ENCODE measurements around the gene SLC35F6. TPM values are rescaled to one million over a fixed set of nuclear protein-coding genes. Genes with fewer than 3 reads are reported as not detected.
A peak's percentile ranks its signal among the peaks of the same experiment; 100 is the strongest.

Gene SLC35F6
- total RNA-seq, 5 donors from 2014 or later (not counting 1 experiment from before 2014, with no cell fraction given) = 17.6 to 20.0 (median 18.4) TPM

GRCh38 chr2:26767894-26768487 is 3.9 kb downstream of the SLC35F6 start:
- H3K9me3 ChIP-seq = no peaks in the 10 kb centered on the region
- H3K4me3 ChIP-seq (ENCODE audit: control insufficient read depth in 1 of 2, extremely low read depth in 1 of 2, low read length in 1 of 2) = no peak overlapping the region
- peaks cover 0 to 2% of the 10 kb centered on the region in 2 donors for H3K36me3 ChIP-seq (ENCODE audit: control insufficient read depth in 2 of 2, extremely low read depth in 1 of 2, insufficient read depth in 1 of 2, low read length in 1 of 2)
- Mint-ChIP-seq H3K27ac (peak overlapping the region in 1 of 2 donors; percentile 58), H3K4me3 (no peak overlapping the region), H3K36me3 (no peaks in the 10 kb centered on the region), H3K9me3 (no peaks in the 10 kb centered on the region), H3K4me1 (peaks cover 57 to 79% (median 78%) of the 10 kb centered on the region in 3 donors), H3K27me3 (no peaks in the 10 kb centered on the region)
- no peak for DNase-seq
- CTCF ChIA-PET = no interaction called here
- 96% methylated on average over 3 of the region's 5 CpGs for whole genome bisulfite sequencing (ENCODE audit: insufficient coverage)
- H3K4me1 ChIP-seq (ENCODE audit: control insufficient read depth in 1 of 2, extremely low read depth in 1 of 2, insufficient read depth in 2 of 2, low read length in 2 of 2) = peaks cover 12 to 91% of the 10 kb centered on the region in 2 experiments
- no peak overlapping the region for H3K27ac ChIP-seq (ENCODE audit: low read length)
- H3K27me3 ChIP-seq (replicated peaks in 1 of 2; ENCODE audit: control insufficient read depth in 2 of 2, extremely low read depth in 1 of 2, insufficient read depth in 2 of 2, low read length in 1 of 2) = no peaks in the 10 kb centered on the region
- no peak for ATAC-seq (replicated peaks in 1 of 4)
- POLR2A ChIA-PET = interaction anchor here in 1 of 2 donors (0.7 kb wide), 1 partner anchor 10 kb away, joined by 3 read pairs; no protein-coding TSS in a partner anchor

- no CpG with 5 or more reads among the region's 3 CpGs for WGBS (ENCODE audit: insufficient coverage)
Observed at GRCh38 chr2:26768759-26769088, 4.6 kb downstream of the SLC35F6 start.

GRCh38 chr2:26769089-26769761 is 5.1 kb downstream of the SLC35F6 start:
- ChIA-PET POLR2A (no interaction called here), CTCF (no interaction called here)
- H3K27me3 ChIP-seq (replicated peaks in 1 of 2; ENCODE audit: control insufficient read depth in 2 of 2, extremely low read depth in 1 of 2, insufficient read depth in 2 of 2, low read length in 1 of 2) = no peaks in the 10 kb centered on the region
- Mint-ChIP-seq H3K9me3 (no peaks in the 10 kb centered on the region), H3K27ac (peak overlapping the region; percentile 58 to 59), H3K27me3 (no peaks in the 10 kb centered on the region), H3K4me1 (peaks cover 48 to 74% (median 72%) of the 10 kb centered on the region in 3 donors), H3K4me3 (no peak overlapping the region), H3K36me3 (no peaks in the 10 kb centered on the region)
- WGBS (ENCODE audit: insufficient coverage) = 62% methylated on average over 9 of the region's 14 CpGs
- no peak overlapping the region for H3K4me3 ChIP-seq (ENCODE audit: control insufficient read depth in 1 of 2, extremely low read depth in 1 of 2, low read length in 1 of 2)
- peaks cover 12 to 86% of the 10 kb centered on the region in 2 experiments for H3K4me1 ChIP-seq (ENCODE audit: control insufficient read depth in 1 of 2, extremely low read depth in 1 of 2, insufficient read depth in 2 of 2, low read length in 2 of 2)
- peak in 7 of 35 experiments; percentile 13 to 57 (median 18) for DNase-seq
- H3K9me3 ChIP-seq = no peaks in the 10 kb centered on the region
- H3K36me3 ChIP-seq (ENCODE audit: control insufficient read depth in 2 of 2, extremely low read depth in 1 of 2, insufficient read depth in 1 of 2, low read length in 1 of 2) = peaks cover 6 to 7% of the 10 kb centered on the region in 2 donors
- no peak overlapping the region for H3K27ac ChIP-seq (ENCODE audit: low read length)
- ATAC-seq (replicated peaks in 1 of 4) = no peak

More at GRCh38 chr2:26768759-26769088, 4.6 kb downstream of the SLC35F6 start:
- H3K4me1 Mint-ChIP-seq = peaks cover 52 to 75% (median 74%) of the 10 kb centered on the region in 3 donors
- H3K27ac Mint-ChIP-seq = peak overlapping the region in 1 of 2 donors; percentile 58
- H3K9me3 Mint-ChIP-seq = no peaks in the 10 kb centered on the region
- Histone ChIP-seq H3K4me3 (ENCODE audit: control insufficient read depth in 1 of 2, extremely low read depth in 1 of 2, low read length in 1 of 2) (no peak overlapping the region), H3K27me3 (replicated peaks in 1 of 2; ENCODE audit: control insufficient read depth in 2 of 2, extremely low read depth in 1 of 2, insufficient read depth in 2 of 2, low read length in 1 of 2) (no peaks in the 10 kb centered on the region), H3K27ac (ENCODE audit: low read length) (no peak overlapping the region), H3K36me3 (ENCODE audit: control insufficient read depth in 2 of 2, extremely low read depth in 1 of 2, insufficient read depth in 1 of 2, low read length in 1 of 2) (peaks cover 2% of the 10 kb centered on the region in 2 donors), H3K4me1 (ENCODE audit: control insufficient read depth in 1 of 2, extremely low read depth in 1 of 2, insufficient read depth in 2 of 2, low read length in 2 of 2) (peaks cover 12 to 88% of the 10 kb centered on the region in 2 experiments), H3K9me3 (no peaks in the 10 kb centered on the region)
- H3K27me3 Mint-ChIP-seq = no peaks in the 10 kb centered on the region
- CTCF ChIA-PET = no interaction called here
- H3K36me3 Mint-ChIP-seq = no peaks in the 10 kb centered on the region
- no peak for ATAC-seq (replicated peaks in 1 of 4)
- H3K4me3 Mint-ChIP-seq = no peak overlapping the region
- POLR2A ChIA-PET = no interaction called here
- DNase-seq = no peak

- H3K9me3 Mint-ChIP-seq = no peaks in the 10 kb centered on the region
- CTCF ChIA-PET = no interaction called here
- no CpG with 5 or more reads among the region's 6 CpGs for WGBS (ENCODE audit: insufficient coverage)
- Histone ChIP-seq H3K36me3 (ENCODE audit: control insufficient read depth in 2 of 2, extremely low read depth in 1 of 2, insufficient read depth in 1 of 2, low read length in 1 of 2) (peaks cover 19 to 25% of the 10 kb centered on the region in 2 donors), H3K27ac (ENCODE audit: low read length) (no peak overlapping the region), H3K4me1 (ENCODE audit: control insufficient read depth in 1 of 2, extremely low read depth in 1 of 2, insufficient read depth in 2 of 2, low read length in 2 of 2) (peaks cover 8 to 70% of the 10 kb centered on the region in 2 experiments), H3K27me3 (replicated peaks in 1 of 2; ENCODE audit: control insufficient read depth in 2 of 2, extremely low read depth in 1 of 2, insufficient read depth in 2 of 2, low read length in 1 of 2) (no peaks in the 10 kb centered on the region), H3K9me3 (no peaks in the 10 kb centered on the region), H3K4me3 (ENCODE audit: control insufficient read depth in 1 of 2, extremely low read depth in 1 of 2, low read length in 1 of 2) (no peak overlapping the region)
- DNase-seq (peak in 6 of 35 experiments; percentile 11 to 59 (median 22)), ATAC-seq (replicated peaks in 1 of 4) (no peak)
- POLR2A ChIA-PET = interaction anchor here (0.6 kb wide), 2 partner anchors 70 to 1409 kb away, joined by 6 read pairs; no protein-coding TSS in a partner anchor
- peaks cover 5% of the 10 kb centered on the region for H3K36me3 Mint-ChIP-seq
- peaks cover 33 to 58% (median 56%) of the 10 kb centered on the region in 3 donors for H3K4me1 Mint-ChIP-seq
- no peaks in the 10 kb centered on the region for H3K27me3 Mint-ChIP-seq
- no peak overlapping the region for H3K4me3 Mint-ChIP-seq
- H3K27ac Mint-ChIP-seq = peak overlapping the region; percentile 86 to 93
Observed at GRCh38 chr2:26770986-26771586, 7.0 kb downstream of the SLC35F6 start.

GRCh38 chr2:26772064-26773001 is 8.2 kb downstream of the SLC35F6 start:
- H3K9me3 Mint-ChIP-seq = no peaks in the 10 kb centered on the region
- CTCF ChIA-PET = interaction anchor here in 1 of 2 donors (0.9 kb wide), 1 partner anchor 168 kb away, joined by 3 read pairs; no protein-coding TSS in a partner anchor
- H3K27ac Mint-ChIP-seq = peak overlapping the region; percentile 93 to 94
- Histone ChIP-seq H3K9me3 (no peaks in the 10 kb centered on the region), H3K4me3 (ENCODE audit: control insufficient read depth in 1 of 2, extremely low read depth in 1 of 2, low read length in 1 of 2) (no peak overlapping the region), H3K27ac (ENCODE audit: low read length) (peak overlapping the region; percentile 51), H3K27me3 (replicated peaks in 1 of 2; ENCODE audit: control insufficient read depth in 2 of 2, extremely low read depth in 1 of 2, insufficient read depth in 2 of 2, low read length in 1 of 2) (no peaks in the 10 kb centered on the region), H3K36me3 (ENCODE audit: control insufficient read depth in 2 of 2, extremely low read depth in 1 of 2, insufficient read depth in 1 of 2, low read length in 1 of 2) (peaks cover 19 to 37% of the 10 kb centered on the region in 2 donors), H3K4me1 (ENCODE audit: control insufficient read depth in 1 of 2, extremely low read depth in 1 of 2, insufficient read depth in 2 of 2, low read length in 2 of 2) (peaks cover 8 to 66% of the 10 kb centered on the region in 2 experiments)
- H3K27me3 Mint-ChIP-seq = no peaks in the 10 kb centered on the region
- peaks cover 36 to 50% (median 47%) of the 10 kb centered on the region in 3 donors for H3K4me1 Mint-ChIP-seq
- POLR2A ChIA-PET = interaction anchor here in 1 of 2 donors (0.6 kb wide), 1 partner anchor 9 kb away, joined by 7 read pairs; no protein-coding TSS in a partner anchor
- peaks cover 15% of the 10 kb centered on the region for H3K36me3 Mint-ChIP-seq
- DNase-seq (peak in 33 of 35 experiments; percentile 25 to 79 (median 55)), ATAC-seq (replicated peaks in 1 of 4) (peak; percentile 85 to 91 (median 87))
- H3K4me3 Mint-ChIP-seq = peak overlapping the region in 2 of 3 donors; percentile 1 to 53
- WGBS (ENCODE audit: insufficient coverage) = 42% methylated on average over 10 of the region's 13 CpGs
